B cell (primary cell): ENCODE measurements around the gene INTS14.

Experiments
- CTCF ChIP-seq: fragments of 200-600 bp; IDR thresholded peaks from one replicate; pipeline ENCODE4 v1.8.0; 2022; ENCODE audit warnings: antibody characterized with exemption, mild to moderate bottlenecking
- EZH2 ChIP-seq: IDR thresholded peaks from 2 replicates; pipeline ENCODE4 v1.6.1; 2012; ENCODE audit warnings: borderline replicate concordance, low read depth, mild to moderate bottlenecking, moderate library complexity, low read length; ENCODE audit not compliant: insufficient read depth, poor library complexity, severe bottlenecking

GRCh38 chr15:65561934-65562333 lies 49.0 kb downstream of the INTS14 start:
- no peak for TF ChIP-seq CTCF
- TF ChIP-seq EZH2, result no peak
